GM23338 (cell line): ENCODE data around the gene DLG2. TPM values are rescaled to one million over a fixed set of nuclear protein-coding genes. Genes with fewer than 3 reads are reported as not detected.

Experiments used
- ATAC-seq: fragments of 200-7000 bp; cut with Tn5 transposase; 3 replicates; pipeline ENCODE4 v1.9.1; 2020
- DNase-seq: peaks from one replicate; pipeline ENCODE4 v3.0.0-alpha.2; 2015; ENCODE audit warnings: low spot score
- H2AFZ ChIP-seq: fragments of 200-600 bp; sonication (generic); 2 replicates; pipeline ENCODE4 v1.8.0; 2016; ENCODE audit warnings: antibody characterized with exemption, mild to moderate bottlenecking, moderate library complexity
- H3F3A ChIP-seq: fragments of 200-600 bp; sonication (generic); replicated peaks from 2 replicates; pipeline ENCODE4 v1.8.0; 2017; ENCODE audit warnings: antibody characterized with exemption, mixed run types, low read depth
- H3K27ac ChIP-seq: fragments of 200-600 bp; sonication (generic); 2 replicates; pipeline ENCODE4 v1.6.1; 2016; ENCODE audit warnings: low read depth
- H3K27me3 ChIP-seq: fragments of 200-600 bp; sonication (generic); 2 replicates; pipeline ENCODE4 v1.8.0; 2016; ENCODE audit warnings: mild to moderate bottlenecking, mixed run types, moderate library complexity; ENCODE audit not compliant: insufficient read depth
- H3K36me3 ChIP-seq: fragments of 200-600 bp; sonication (generic); 2 replicates; pipeline ENCODE4 v1.8.0; 2016; ENCODE audit warnings: mild to moderate bottlenecking; ENCODE audit not compliant: insufficient read depth
- H3K4me1 ChIP-seq: fragments of 200-600 bp; sonication (generic); 2 replicates; pipeline ENCODE4 v1.8.0; 2016; ENCODE audit warnings: mild to moderate bottlenecking, moderate library complexity; ENCODE audit not compliant: insufficient read depth
- H3K4me2 ChIP-seq: fragments of 200-600 bp; sonication (generic); 2 replicates; pipeline ENCODE4 v1.7.1; 2017; ENCODE audit warnings: mixed run types
- H3K4me3 ChIP-seq: fragments of 200-600 bp; sonication (generic); 2 replicates; pipeline ENCODE4 v1.6.1; 2016; ENCODE audit warnings: mixed run types
- H3K79me2 ChIP-seq: fragments of 200-600 bp; sonication (generic); replicated peaks from 2 replicates; pipeline ENCODE4 v1.8.0; 2017; ENCODE audit warnings: mild to moderate bottlenecking; ENCODE audit not compliant: insufficient read depth
- H3K9me2 ChIP-seq: fragments of 200-600 bp; sonication (generic); 2 replicates; pipeline ENCODE4 v1.8.0; 2017; ENCODE audit not compliant: insufficient read depth
- H4K20me1 ChIP-seq: fragments of 200-600 bp; sonication (generic); replicated peaks from 2 replicates; pipeline ENCODE4 v1.8.0; 2017; ENCODE audit warnings: mild to moderate bottlenecking; ENCODE audit not compliant: insufficient read depth
- H3K27ac Mint-ChIP-seq: 2 replicates; pipeline ENCODE4 v1.8.0; 2020; ENCODE audit warnings: inconsistent platforms, mild to moderate bottlenecking, moderate library complexity, mixed read lengths
- H3K27me3 Mint-ChIP-seq: 3 replicates; pipeline ENCODE4 v1.8.0; 2022; ENCODE audit warnings: low read depth, mild to moderate bottlenecking, moderate library complexity, mixed read lengths, inconsistent platforms; ENCODE audit not compliant: insufficient read depth, poor library complexity
- H3K36me3 Mint-ChIP-seq: 3 replicates; pipeline ENCODE4 v1.8.0; 2021; ENCODE audit warnings: low read depth, mild to moderate bottlenecking, inconsistent platforms, moderate library complexity, mixed read lengths
- H3K4me1 Mint-ChIP-seq: 3 replicates; pipeline ENCODE4 v1.8.0; 2020; ENCODE audit warnings: mild to moderate bottlenecking, inconsistent platforms, mixed read lengths
- H3K4me3 Mint-ChIP-seq: 3 replicates; pipeline ENCODE4 v1.8.0; 2021; ENCODE audit warnings: moderate library complexity, mild to moderate bottlenecking, inconsistent platforms, mixed read lengths
- H3K9me3 Mint-ChIP-seq: 3 replicates; pipeline ENCODE4 v1.8.0; 2020; ENCODE audit warnings: moderate library complexity, mild to moderate bottlenecking, inconsistent platforms, mixed read lengths
- EZH2phosphoT487 ChIP-seq: fragments of 200-600 bp; sonication (generic); IDR thresholded peaks from one replicate; pipeline ENCODE4 v1.8.1; 2018; ENCODE audit warnings: antibody characterized with exemption; ENCODE audit not compliant: unreplicated experiment
- NANOG ChIP-seq: IDR thresholded peaks from 2 replicates; pipeline ENCODE4 v1.6.1; 2016; ENCODE audit warnings: antibody characterized with exemption, borderline replicate concordance
- POLR2AphosphoS5 ChIP-seq: IDR thresholded peaks from 2 replicates; pipeline ENCODE4 v1.6.1; 2016; ENCODE audit warnings: antibody characterized with exemption, low read depth
- STAT1 ChIP-seq: IDR thresholded peaks from one replicate; pipeline ENCODE4 v1.6.1; 2016; ENCODE audit warnings: antibody characterized with exemption; ENCODE audit not compliant: unreplicated experiment
- ZNF114 ChIP-seq: fragments of 250-450 bp; sonication (Bioruptor Pico); IDR thresholded peaks from 2 replicates; pipeline ENCODE4 v1.5.0; 2020; ENCODE audit warnings: mild to moderate bottlenecking, moderate library complexity
- polyA plus RNA-seq: library from polyadenylated mRNA; unstranded; fragments of >200 nt; fragmentation: Nextera tagmentation; extraction: Ambion mirVana; gene quantifications from 2 replicates; pipeline ENCODE4 v1.2.1, GENCODE V29; 2016
- total RNA-seq: library from RNA; depleted of rRNA; stranded (reverse); fragments of >200 nt; shearing (Covaris generic); gene quantifications from 2 replicates; pipeline ENCODE4 v1.2.3, GENCODE V29; 2014
- TF ChIP-seq, protein P1 (sequence below): IDR thresholded peaks from 2 replicates; pipeline ENCODE4 v1.6.1; 2016; ENCODE audit warnings: antibody characterized with exemption
- TF ChIP-seq, protein P2 (sequence below), 2 experiments: fragments of 200-600 bp in 1 of 2; sonication (generic) in 1 of 2; conservative IDR thresholded peaks; 2 replicates each; pipeline versions ENCODE4 v1.5.1 to v1.6.1; 2016 to 2017; ENCODE audit warnings: antibody characterized with exemption in 2 of 2, low read depth in 2 of 2, mild to moderate bottlenecking in 2 of 2, moderate library complexity in 1 of 2
- TF ChIP-seq, protein P3 (sequence below): IDR thresholded peaks from one replicate; pipeline ENCODE4 v1.6.1; 2018; ENCODE audit warnings: antibody characterized with exemption; ENCODE audit not compliant: unreplicated experiment

The DLG2 gene
- total and polyA plus RNA-seq, 2 experiments from 2014 or later = 19.8 to 21.5 TPM

DNA sequence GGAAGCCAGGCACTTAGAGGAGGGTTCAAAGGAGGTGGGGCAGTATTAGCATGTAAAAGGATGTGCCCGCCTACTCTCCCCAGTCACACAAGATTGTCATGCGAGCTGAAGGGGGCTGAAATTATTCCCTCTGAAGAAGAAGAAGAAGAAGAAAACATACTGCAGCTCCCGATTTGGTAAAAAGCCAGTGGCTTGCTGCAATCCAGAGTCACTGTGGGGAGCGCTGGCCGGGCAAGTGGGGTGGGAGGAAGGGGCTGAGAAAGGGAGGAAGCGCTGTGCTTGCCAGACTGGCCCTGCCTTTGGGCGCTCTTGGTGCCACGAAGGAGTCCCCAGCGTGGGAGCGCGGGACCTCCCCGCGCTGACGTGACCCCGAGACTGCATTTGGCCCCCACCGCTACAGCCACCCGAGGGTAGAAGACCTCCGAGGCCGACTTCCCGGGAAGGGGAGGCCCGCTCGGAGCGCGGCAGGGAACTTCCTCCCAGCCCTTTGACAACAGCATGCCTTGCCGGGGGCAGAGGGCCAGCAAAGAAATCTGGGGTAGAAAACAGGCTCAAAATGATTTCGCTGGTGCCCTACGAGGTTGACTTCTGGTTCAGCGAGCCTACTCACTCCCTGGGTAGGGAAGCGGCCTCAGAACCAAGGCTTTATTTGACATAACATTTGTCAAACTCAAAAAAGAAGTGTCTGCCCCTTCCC lies 906.3 kb downstream of the DLG2 start:
- no peaks in the 10 kb centered on the region for H3K36me3 Mint-ChIP-seq
- no peaks in the 10 kb centered on the region for H4K20me1 ChIP-seq
- H3K9me2 ChIP-seq = no peaks in the 10 kb centered on the region
- DNase-seq (peak; percentile 63), ATAC-seq (peak; percentile 59)
- H3F3A ChIP-seq = peaks cover 7% of the 10 kb centered on the region
- H3K4me3 ChIP-seq = peak overlapping the region; percentile 61
- peaks cover 14% of the 10 kb centered on the region for H3K27me3 Mint-ChIP-seq
- H3K36me3 ChIP-seq = no peaks in the 10 kb centered on the region
- no peaks in the 10 kb centered on the region for H3K9me3 Mint-ChIP-seq
- peaks cover 34% of the 10 kb centered on the region for H3K27me3 ChIP-seq
- H3K4me1 ChIP-seq = peaks cover 15% of the 10 kb centered on the region
- peak overlapping the region; percentile 80 for H3K4me2 ChIP-seq
- H3K4me1 Mint-ChIP-seq = peaks cover 30% of the 10 kb centered on the region
- H3K27ac Mint-ChIP-seq = no peak overlapping the region
- TF ChIP-seq, protein P1, sequence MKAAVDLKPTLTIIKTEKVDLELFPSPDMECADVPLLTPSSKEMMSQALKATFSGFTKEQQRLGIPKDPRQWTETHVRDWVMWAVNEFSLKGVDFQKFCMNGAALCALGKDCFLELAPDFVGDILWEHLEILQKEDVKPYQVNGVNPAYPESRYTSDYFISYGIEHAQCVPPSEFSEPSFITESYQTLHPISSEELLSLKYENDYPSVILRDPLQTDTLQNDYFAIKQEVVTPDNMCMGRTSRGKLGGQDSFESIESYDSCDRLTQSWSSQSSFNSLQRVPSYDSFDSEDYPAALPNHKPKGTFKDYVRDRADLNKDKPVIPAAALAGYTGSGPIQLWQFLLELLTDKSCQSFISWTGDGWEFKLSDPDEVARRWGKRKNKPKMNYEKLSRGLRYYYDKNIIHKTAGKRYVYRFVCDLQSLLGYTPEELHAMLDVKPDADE = peak; percentile 26; the same call in 1 of the 2 replicates
- no peak for TF ChIP-seq STAT1
- no peak for TF ChIP-seq EZH2phosphoT487
- peak overlapping the region; percentile 80 for H3K4me3 Mint-ChIP-seq
- no peaks in the 10 kb centered on the region for H3K79me2 ChIP-seq
- no peak overlapping the region for H3K27ac ChIP-seq
- peak overlapping the region; percentile 60; the same call in 1 of the 2 replicates for H2AFZ ChIP-seq

DNA sequence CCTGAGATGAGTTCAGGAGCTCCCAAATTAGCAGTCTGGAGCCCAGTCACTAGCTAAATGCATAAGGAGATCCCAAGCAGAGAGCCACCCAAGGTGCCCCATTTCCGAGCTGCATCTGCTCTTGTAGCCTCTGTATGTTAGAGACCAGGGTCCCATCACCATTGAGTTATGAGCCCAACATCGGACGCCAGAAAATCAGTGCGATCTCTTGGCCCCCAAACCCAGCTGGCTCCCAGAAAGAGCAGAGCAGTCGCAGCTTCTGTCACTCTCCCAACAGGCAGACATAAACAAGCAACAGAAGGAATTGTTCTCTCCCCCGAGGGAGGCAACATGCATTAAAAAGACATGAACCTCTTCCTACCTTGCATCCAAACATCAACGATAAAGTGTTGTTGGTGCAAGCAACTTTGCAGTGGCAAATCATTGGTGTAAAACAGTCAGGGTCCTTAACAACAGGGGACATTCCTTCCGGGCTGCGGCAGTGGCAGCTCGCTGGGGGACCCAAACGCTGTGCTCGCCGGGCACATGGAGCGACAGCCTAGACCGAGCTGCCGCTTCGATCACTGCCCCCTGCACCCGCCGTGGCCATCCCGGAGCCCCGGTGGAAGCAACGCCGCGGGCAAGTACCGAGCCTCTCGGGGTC lies 907.1 kb downstream of the DLG2 start:
- Histone ChIP-seq H3K27ac (0 out of 2 replicates have a peak overlapping the region, but pooled peaks have one; percentile 32), H4K20me1 (no peaks in the 10 kb centered on the region), H3K4me3 (peak overlapping the region; percentile 61), H3K36me3 (no peaks in the 10 kb centered on the region), H3K9me2 (no peaks in the 10 kb centered on the region), H3K79me2 (no peaks in the 10 kb centered on the region), H3K4me2 (peak overlapping the region; percentile 80), H2AFZ (peak overlapping the region; percentile 67), H3K27me3 (peaks cover 34% of the 10 kb centered on the region), H3K4me1 (peaks cover 15% of the 10 kb centered on the region), H3F3A (peaks cover 7% of the 10 kb centered on the region)
- no peaks in the 10 kb centered on the region for H3K9me3 Mint-ChIP-seq
- TF ChIP-seq POLR2AphosphoS5 = peak; percentile 50
- no peak for TF ChIP-seq NANOG
- ATAC-seq (peak; percentile 86), DNase-seq (peak; percentile 67)
- peaks cover 15% of the 10 kb centered on the region for H3K27me3 Mint-ChIP-seq
- H3K4me3 Mint-ChIP-seq = peak overlapping the region; percentile 80
- peak overlapping the region; percentile 29; the same call in 1 of the 2 replicates for H3K27ac Mint-ChIP-seq
- no peaks in the 10 kb centered on the region for H3K36me3 Mint-ChIP-seq
- peaks cover 30% of the 10 kb centered on the region for H3K4me1 Mint-ChIP-seq

DNA sequence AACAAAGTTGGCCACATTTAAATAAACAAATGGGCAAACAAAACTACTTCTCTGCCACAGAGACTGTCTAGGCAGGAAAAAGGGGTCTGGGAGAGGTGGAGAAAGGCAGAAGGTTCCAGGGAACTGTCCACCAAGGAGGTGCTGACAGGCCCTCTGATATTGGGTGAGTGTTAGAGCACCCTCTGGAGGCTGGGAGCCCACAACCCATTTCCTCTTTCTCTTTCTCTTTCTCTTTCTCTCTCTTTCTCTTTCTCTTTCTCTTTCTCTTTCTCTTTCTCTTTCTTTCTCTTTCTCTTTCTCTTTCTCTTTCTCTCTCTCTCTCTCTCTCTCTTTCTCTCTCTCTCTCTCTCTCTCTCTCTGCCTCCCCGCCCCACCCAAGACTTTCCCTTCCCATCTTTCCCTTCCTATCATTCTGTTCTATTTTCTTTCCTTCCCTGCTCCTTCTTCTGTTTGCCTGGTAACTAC lies 912.8 kb downstream of the DLG2 start:
- Mint-ChIP-seq H3K27me3 (peaks cover 6% of the 10 kb centered on the region), H3K9me3 (no peaks in the 10 kb centered on the region), H3K4me3 (peak overlapping the region; percentile 24; the same call in 2 of the 3 replicates), H3K27ac (no peak overlapping the region), H3K4me1 (peaks cover 21% of the 10 kb centered on the region), H3K36me3 (no peaks in the 10 kb centered on the region)
- no peak overlapping the region for H3K4me2 ChIP-seq
- no peaks in the 10 kb centered on the region for H3K9me2 ChIP-seq
- ATAC-seq = peak; percentile 96
- H2AFZ ChIP-seq = no peak overlapping the region
- no peak overlapping the region for H3K27ac ChIP-seq
- no peaks in the 10 kb centered on the region for H3K36me3 ChIP-seq
- peaks cover 3% of the 10 kb centered on the region for H3K4me1 ChIP-seq
- peaks cover 24% of the 10 kb centered on the region for H3K27me3 ChIP-seq
- H3K4me3 ChIP-seq = no peak overlapping the region
- H4K20me1 ChIP-seq = no peaks in the 10 kb centered on the region
- H3F3A ChIP-seq = no peaks in the 10 kb centered on the region
- peak; percentile 91 for DNase-seq
- H3K79me2 ChIP-seq = no peaks in the 10 kb centered on the region
- TF ChIP-seq STAT1 = no peak
- no peak for TF ChIP-seq ZNF114 (CRISPR knock-in tag)
- TF ChIP-seq, protein P2, sequence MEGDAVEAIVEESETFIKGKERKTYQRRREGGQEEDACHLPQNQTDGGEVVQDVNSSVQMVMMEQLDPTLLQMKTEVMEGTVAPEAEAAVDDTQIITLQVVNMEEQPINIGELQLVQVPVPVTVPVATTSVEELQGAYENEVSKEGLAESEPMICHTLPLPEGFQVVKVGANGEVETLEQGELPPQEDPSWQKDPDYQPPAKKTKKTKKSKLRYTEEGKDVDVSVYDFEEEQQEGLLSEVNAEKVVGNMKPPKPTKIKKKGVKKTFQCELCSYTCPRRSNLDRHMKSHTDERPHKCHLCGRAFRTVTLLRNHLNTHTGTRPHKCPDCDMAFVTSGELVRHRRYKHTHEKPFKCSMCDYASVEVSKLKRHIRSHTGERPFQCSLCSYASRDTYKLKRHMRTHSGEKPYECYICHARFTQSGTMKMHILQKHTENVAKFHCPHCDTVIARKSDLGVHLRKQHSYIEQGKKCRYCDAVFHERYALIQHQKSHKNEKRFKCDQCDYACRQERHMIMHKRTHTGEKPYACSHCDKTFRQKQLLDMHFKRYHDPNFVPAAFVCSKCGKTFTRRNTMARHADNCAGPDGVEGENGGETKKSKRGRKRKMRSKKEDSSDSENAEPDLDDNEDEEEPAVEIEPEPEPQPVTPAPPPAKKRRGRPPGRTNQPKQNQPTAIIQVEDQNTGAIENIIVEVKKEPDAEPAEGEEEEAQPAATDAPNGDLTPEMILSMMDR (conservative IDR thresholded peaks at IDR 0.05; ENCODE audit: low read depth in 2 of 2) = peak; percentile 72 to 92
- no peak for TF ChIP-seq NANOG
- TF ChIP-seq, protein P3, sequence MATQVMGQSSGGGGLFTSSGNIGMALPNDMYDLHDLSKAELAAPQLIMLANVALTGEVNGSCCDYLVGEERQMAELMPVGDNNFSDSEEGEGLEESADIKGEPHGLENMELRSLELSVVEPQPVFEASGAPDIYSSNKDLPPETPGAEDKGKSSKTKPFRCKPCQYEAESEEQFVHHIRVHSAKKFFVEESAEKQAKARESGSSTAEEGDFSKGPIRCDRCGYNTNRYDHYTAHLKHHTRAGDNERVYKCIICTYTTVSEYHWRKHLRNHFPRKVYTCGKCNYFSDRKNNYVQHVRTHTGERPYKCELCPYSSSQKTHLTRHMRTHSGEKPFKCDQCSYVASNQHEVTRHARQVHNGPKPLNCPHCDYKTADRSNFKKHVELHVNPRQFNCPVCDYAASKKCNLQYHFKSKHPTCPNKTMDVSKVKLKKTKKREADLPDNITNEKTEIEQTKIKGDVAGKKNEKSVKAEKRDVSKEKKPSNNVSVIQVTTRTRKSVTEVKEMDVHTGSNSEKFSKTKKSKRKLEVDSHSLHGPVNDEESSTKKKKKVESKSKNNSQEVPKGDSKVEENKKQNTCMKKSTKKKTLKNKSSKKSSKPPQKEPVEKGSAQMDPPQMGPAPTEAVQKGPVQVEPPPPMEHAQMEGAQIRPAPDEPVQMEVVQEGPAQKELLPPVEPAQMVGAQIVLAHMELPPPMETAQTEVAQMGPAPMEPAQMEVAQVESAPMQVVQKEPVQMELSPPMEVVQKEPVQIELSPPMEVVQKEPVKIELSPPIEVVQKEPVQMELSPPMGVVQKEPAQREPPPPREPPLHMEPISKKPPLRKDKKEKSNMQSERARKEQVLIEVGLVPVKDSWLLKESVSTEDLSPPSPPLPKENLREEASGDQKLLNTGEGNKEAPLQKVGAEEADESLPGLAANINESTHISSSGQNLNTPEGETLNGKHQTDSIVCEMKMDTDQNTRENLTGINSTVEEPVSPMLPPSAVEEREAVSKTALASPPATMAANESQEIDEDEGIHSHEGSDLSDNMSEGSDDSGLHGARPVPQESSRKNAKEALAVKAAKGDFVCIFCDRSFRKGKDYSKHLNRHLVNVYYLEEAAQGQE = peak; percentile 94
